GM10266 (cell line): Measurements from ENCODE around the gene IQSEC1.

ENCODE experiments used
- DNase-seq: peaks from one replicate; pipeline ENCODE4 v3.0.0; 2012; ENCODE audit errors: extremely low spot score
- CTCF ChIP-seq: IDR thresholded peaks from 2 replicates; pipeline ENCODE4 v1.5.1; 2012; ENCODE audit warnings: mild to moderate bottlenecking, low read depth; ENCODE audit not compliant: control insufficient read depth, insufficient read depth; ENCODE audit errors: missing control alignments

IQSEC1 gene

GRCh38 chr3:13071695-13072094 lies 1.5 kb downstream of the IQSEC1 start:
- no peak for DNase-seq
- TF ChIP-seq CTCF: no peak

- DNase-seq: no peak
Measured at GRCh38 chr3:13070391-13071070, 2.7 kb downstream of the IQSEC1 start.

GRCh38 chr3:13069495-13069894 lies 3.7 kb downstream of the IQSEC1 start:
- TF ChIP-seq CTCF: no peak
- DNase-seq: peak; percentile 74

More at GRCh38 chr3:13070391-13071070, 2.7 kb downstream of the IQSEC1 start:
- no peak for TF ChIP-seq CTCF

- no peak for DNase-seq
- peak; percentile 30 for TF ChIP-seq CTCF
Measured at GRCh38 chr3:13068269-13069010, 4.8 kb downstream of the IQSEC1 start.

- DNase-seq: no peak
- no peak for TF ChIP-seq CTCF
Measured at GRCh38 chr3:13067778-13068177, 5.5 kb downstream of the IQSEC1 start.

- TF ChIP-seq CTCF: no peak
- no peak for DNase-seq
Measured at GRCh38 chr3:13066834-13067233, 6.4 kb downstream of the IQSEC1 start.

- DNase-seq: no peak
- no peak for TF ChIP-seq CTCF
Measured at GRCh38 chr3:13066236-13066635, 7.0 kb downstream of the IQSEC1 start.
